ENCODE measurements around the gene PARD6G. TPM values are rescaled to one million over a fixed set of nuclear protein-coding genes. Genes with fewer than 3 reads are reported as not detected.

PARD6G gene
- total RNA-seq, 4 donors from 2014 or later, result 0.65 to 4.1 (median 1.5) TPM

DNA sequence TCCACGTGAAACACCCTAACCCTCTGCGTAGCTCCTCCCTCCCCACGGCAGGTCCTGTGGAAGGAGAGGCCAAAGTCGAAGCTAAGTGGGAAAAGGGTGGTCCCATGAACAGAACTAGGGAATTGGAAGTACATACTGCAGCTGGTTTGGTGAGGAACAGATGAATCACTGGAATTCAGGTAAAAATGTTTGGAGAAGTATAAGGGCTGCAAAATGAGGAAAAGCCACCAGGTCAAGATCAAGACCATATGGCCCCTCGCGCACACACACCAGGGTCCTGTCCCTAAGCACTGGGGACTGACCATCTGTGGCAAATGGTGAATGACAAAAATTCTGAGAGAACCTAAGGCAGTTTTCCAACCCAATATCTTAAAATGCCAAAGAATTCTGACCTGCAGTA lies 3.1 kb downstream of the PARD6G start:
- TF ChIP-seq, protein P1, sequence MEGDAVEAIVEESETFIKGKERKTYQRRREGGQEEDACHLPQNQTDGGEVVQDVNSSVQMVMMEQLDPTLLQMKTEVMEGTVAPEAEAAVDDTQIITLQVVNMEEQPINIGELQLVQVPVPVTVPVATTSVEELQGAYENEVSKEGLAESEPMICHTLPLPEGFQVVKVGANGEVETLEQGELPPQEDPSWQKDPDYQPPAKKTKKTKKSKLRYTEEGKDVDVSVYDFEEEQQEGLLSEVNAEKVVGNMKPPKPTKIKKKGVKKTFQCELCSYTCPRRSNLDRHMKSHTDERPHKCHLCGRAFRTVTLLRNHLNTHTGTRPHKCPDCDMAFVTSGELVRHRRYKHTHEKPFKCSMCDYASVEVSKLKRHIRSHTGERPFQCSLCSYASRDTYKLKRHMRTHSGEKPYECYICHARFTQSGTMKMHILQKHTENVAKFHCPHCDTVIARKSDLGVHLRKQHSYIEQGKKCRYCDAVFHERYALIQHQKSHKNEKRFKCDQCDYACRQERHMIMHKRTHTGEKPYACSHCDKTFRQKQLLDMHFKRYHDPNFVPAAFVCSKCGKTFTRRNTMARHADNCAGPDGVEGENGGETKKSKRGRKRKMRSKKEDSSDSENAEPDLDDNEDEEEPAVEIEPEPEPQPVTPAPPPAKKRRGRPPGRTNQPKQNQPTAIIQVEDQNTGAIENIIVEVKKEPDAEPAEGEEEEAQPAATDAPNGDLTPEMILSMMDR (IDR thresholded peaks at IDR 0.05; ENCODE audit: low read depth), result no peak

DNA sequence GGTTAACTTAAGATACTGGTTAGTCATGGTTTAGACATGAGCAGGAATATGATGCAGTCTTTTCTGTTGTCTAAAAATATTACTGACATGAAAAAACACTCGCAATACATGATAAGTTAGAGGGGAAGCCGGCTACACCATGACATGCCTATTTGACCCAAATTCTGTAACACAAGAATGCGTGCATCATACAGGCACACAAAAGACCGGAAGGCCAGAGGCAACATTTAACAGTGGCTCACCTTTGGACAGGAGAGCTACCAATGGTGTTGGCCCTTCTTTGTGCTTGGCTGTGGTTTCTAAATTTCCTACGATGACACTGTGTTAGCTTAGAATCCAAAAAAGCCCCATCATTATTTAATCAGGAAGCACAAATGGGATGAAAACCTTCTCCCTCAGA lies 4.1 kb downstream of the PARD6G start:
- TF ChIP-seq, protein P1 (IDR thresholded peaks at IDR 0.05; ENCODE audit: low read depth), result no peak

DNA sequence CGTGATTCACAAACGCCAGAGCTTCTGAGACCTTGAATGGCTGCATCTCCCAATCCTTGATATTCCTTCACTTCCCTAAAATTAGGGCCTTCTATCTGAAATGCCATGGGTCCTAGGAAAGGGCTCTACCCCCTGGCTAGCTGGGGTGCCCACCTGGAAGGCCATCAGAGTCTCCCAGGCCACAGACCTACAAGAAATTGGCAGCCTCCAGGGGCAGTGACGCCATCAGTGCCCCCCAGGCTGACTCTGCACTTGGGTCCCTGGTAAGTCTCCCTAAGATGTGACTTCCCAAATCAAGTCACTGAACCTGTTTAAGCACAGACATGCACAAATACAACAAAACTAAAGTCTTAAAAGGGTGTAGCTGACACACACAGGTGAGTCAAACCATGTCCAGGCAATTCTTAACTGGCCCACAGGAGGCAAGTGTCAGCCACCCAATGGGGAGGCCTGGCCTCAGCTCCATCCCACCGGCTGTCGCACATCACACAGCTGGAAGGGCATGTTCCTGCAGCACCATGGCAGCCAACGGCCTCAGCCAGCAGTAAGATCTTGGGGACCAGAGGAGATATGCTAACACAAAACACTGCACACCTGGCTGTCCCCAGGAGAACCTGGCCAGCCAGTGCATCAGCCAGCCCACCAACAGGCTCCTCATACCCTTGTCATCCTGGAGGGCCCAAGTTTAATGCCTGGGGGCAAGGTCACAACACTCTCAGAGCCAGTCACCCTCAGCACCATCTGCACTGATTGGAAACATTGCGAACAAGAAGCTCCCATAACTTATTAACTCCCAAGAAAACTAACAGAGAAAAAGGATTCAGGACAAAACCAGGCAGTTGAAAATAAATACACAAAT lies 5.2 kb downstream of the PARD6G start:
- TF ChIP-seq, protein P1 (IDR thresholded peaks at IDR 0.05; ENCODE audit: low read depth), result no peak

DNA sequence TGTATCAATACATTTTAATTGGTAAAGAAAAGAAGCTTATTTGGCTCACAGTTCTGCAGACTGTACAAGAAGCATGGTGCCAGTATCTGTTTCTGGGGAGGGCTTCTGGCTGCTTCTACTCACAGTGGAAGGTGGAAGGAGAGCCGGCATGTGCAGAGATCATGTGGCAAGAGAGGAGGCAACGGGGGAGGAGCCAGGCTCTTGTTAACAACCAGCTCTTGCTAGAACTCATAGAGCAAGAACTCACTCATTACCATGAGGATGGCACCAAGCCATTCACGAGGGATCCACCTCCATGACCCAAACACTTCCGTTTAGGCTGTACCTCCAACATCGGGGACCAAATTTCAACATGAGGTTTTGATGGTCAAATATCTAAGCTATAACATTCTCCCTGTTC lies 7.5 kb downstream of the PARD6G start:
- TF ChIP-seq, protein P1 (IDR thresholded peaks at IDR 0.05; ENCODE audit: low read depth), result no peak

DNA sequence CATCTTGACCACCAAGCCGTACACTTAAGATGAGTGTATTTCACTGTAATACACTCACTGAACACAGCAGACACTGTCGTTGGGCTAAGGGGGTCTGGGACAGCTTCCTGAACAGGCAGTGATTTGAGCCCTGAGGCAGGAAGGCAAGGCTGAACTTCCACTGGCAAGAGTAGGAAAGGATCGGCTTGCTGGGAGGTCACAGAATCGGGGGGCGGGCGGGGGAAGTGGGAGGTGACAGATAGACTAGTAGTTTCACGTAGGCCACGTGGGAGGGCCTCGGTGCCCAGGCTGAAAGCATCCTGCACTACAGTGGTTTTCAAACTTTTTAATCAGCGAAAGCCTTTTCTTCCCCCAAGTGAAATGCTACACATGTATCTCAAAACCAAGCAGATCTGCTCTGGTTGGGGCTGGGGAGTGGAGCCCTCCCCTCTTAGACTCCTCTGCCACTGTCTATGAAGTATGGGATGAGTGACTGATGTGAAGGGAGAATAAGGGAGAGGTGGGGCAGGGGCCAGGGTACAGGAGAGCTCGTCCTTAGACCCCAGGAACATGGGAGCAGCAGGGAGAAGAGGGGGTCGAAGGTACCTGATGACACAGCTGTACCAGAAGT lies 8.6 kb downstream of the PARD6G start:
- TF ChIP-seq, protein P1 (IDR thresholded peaks at IDR 0.05; ENCODE audit: low read depth), result no peak

DNA sequence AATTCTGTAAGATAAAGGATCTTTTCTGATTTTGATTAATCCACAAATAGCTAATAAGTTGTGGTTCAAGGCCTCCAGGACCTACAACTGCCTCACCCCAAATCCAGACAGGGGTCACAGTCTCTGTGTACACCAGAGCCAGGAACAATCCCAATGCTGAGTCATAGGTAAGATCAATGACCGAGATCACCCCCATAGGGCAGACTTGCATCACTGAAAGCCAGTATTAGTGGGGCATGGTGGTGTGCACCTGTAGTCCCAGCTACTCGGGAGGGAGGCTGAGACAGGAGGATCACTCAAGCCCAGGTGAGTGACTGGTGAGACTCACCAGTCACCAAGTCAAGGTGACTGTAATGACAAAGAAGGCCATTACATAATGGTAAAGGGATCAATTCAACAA lies 12.9 kb downstream of the PARD6G start:
- TF ChIP-seq, protein P1 (IDR thresholded peaks at IDR 0.05; ENCODE audit: low read depth), result no peak

DNA sequence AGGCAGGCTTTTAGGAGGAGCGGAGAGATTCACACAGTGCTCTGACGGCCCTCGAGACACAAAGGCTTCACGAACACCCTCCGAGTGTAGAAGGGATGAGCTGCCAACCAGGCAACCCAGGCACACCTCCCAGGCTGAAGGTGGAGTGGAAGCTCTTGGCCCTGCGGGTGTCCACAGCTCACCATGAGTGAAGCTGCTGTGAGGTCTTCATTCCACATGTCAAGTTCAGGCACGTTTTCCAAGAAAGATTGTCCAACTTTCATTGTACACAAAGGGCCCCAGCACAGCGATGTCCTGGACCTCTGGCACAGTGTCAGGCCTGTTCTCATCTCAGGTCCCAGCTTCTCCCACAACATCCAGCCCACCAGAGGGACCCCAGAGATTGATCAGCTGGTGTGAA lies 13.4 kb downstream of the PARD6G start:
- TF ChIP-seq, protein P1 (IDR thresholded peaks at IDR 0.05; ENCODE audit: low read depth), result no peak
